GM12878 (cell line): ENCODE measurements around the gene PGAP6. TPM values are rescaled to one million over a fixed set of nuclear protein-coding genes. Genes with fewer than 3 reads are reported as not detected.
A peak's percentile ranks its signal among the peaks of the same experiment; 100 is the strongest.

ENCODE experiments used
- ATAC-seq: fragments of 200-7000 bp; cut with Tn5 transposase; 3 replicates; pipeline ENCODE4 v1.9.1; 2020; ENCODE audit warnings: mild to moderate bottlenecking, moderate library complexity
- BruUV-seq: library from RNA; stranded (reverse); fragments of 400-500 nt; replicated peaks from 2 replicates; lab custom pipeline; 2021; lab: Mats Ljungman, UMichigan
- CTCF ChIA-PET: fragments of 300-600 bp; sonication (Branson Sonifier 250); formaldehyde crosslinking; extraction: SDS; loops from one replicate; lab custom pipeline; 2021; ENCODE audit warnings: inconsistent platforms; lab: Yijun Ruan, JAX
- POLR2A ChIA-PET: fragments of 350-600 bp; formaldehyde crosslinking; extraction: SDS; loops from one replicate; lab custom pipeline; 2021; ENCODE audit warnings: inconsistent platforms; lab: Charles Lee
- RAD21 ChIA-PET: fragments of 300-600 bp; sonication (Branson Sonifier 250); formaldehyde crosslinking; loops from one replicate; lab custom pipeline; 2023; ENCODE audit warnings: antibody characterized with exemption; ENCODE audit not compliant: unreplicated experiment; lab: Charles Lee
- SMC1A ChIA-PET: fragments of 300-600 bp; sonication (Branson Sonifier 250); formaldehyde crosslinking; loops from one replicate; lab custom pipeline; 2023; ENCODE audit not compliant: unreplicated experiment, uncharacterized antibody; lab: Charles Lee
- DNase-seq: peaks from one replicate; pipeline ENCODE4 v3.0.0-alpha.2; 2011; ENCODE audit warnings: low read depth, low spot score
- FAIRE-seq: peaks from 3 replicates; lab custom pipeline; 2011; peaks lifted over from hg19 to GRCh38; lab: Jason Lieb, UNC
- H2AFZ ChIP-seq: 2 replicates; pipeline ENCODE4 v1.6.0; 2011; ENCODE audit warnings: low read depth, low read length, control low read depth; ENCODE audit not compliant: control insufficient read depth
- H3K27ac ChIP-seq: 2 replicates; pipeline ENCODE4 v1.5.1; 2011; ENCODE audit warnings: control low read depth; ENCODE audit not compliant: control insufficient read depth, insufficient read depth
- H3K27me3 ChIP-seq, 2 experiments: replicated peaks in 1 of 2; 2 replicates each; pipeline versions ENCODE4 v1.6.0 to v1.6.1; 2011; ENCODE audit warnings: low read length in 1 of 2; ENCODE audit not compliant: control insufficient read depth in 2 of 2, insufficient read depth in 2 of 2
- H3K36me3 ChIP-seq, 2 experiments: 2 replicates each; pipeline ENCODE4 v1.5.1; 2011; ENCODE audit warnings: low read length in 1 of 2; ENCODE audit not compliant: control insufficient read depth in 2 of 2, insufficient read depth in 2 of 2
- H3K4me1 ChIP-seq: 2 replicates; pipeline ENCODE4 v1.6.1; 2011; ENCODE audit warnings: mild to moderate bottlenecking, low read length, moderate library complexity, mixed read lengths; ENCODE audit not compliant: control insufficient read depth, insufficient read depth
- H3K4me2 ChIP-seq: 2 replicates; pipeline ENCODE4 v1.6.0; 2011; ENCODE audit warnings: control low read depth; ENCODE audit not compliant: control insufficient read depth, insufficient read depth
- H3K4me3 ChIP-seq: fragments of 200-600 bp; sonication (generic); 2 replicates; pipeline ENCODE4 v1.5.1; 2016
- H3K79me2 ChIP-seq: 2 replicates; pipeline ENCODE4 v1.6.0; 2011; ENCODE audit warnings: low read length; ENCODE audit not compliant: control insufficient read depth, insufficient read depth
- H3K9ac ChIP-seq: 2 replicates; pipeline ENCODE4 v1.8.0; 2011; ENCODE audit warnings: low read length, control low read depth, mixed read lengths; ENCODE audit not compliant: control insufficient read depth, insufficient read depth
- H3K9me3 ChIP-seq: replicated peaks from 3 replicates; pipeline ENCODE4 v1.5.1; 2011; ENCODE audit warnings: mild to moderate bottlenecking, low read length; ENCODE audit not compliant: control insufficient read depth, insufficient read depth
- H4K20me1 ChIP-seq: 2 replicates; pipeline ENCODE4 v1.6.0; 2011; ENCODE audit not compliant: control insufficient read depth, insufficient read depth
- BACH1 ChIP-seq: fragments of 450-650 bp; IDR thresholded peaks from 2 replicates; pipeline ENCODE4 v1.6.1; 2017; ENCODE audit warnings: mild to moderate bottlenecking, borderline replicate concordance
- BHLHE40 ChIP-seq, 2 experiments: fragments of 450-650 bp in 1 of 2; IDR thresholded peaks; 2 replicates each; pipeline ENCODE4 v1.6.1; 2011 to 2017; ENCODE audit warnings: low read depth in 2 of 2, borderline replicate concordance in 1 of 2, improper control_type of control experiment in 1 of 2, low read length in 1 of 2, mild to moderate bottlenecking in 1 of 2
- EGR1 ChIP-seq, 2 experiments: IDR thresholded peaks; 1 replicate in 1 of 2; 2 replicates in 1 of 2; pipeline ENCODE4 v1.6.1; 2011 to 2012; ENCODE audit warnings: low read depth in 2 of 2, low read length in 2 of 2, borderline replicate concordance in 1 of 2, mild to moderate bottlenecking in 1 of 2, moderate library complexity in 1 of 2
- GATAD2B ChIP-seq: fragments of 450-650 bp; conservative IDR thresholded peaks from 2 replicates; pipeline ENCODE4 v1.6.1; 2017; ENCODE audit warnings: low read depth, mild to moderate bottlenecking, moderate library complexity
- HSF1 ChIP-seq: fragments of 150-350 bp; IDR thresholded peaks from 2 replicates; pipeline ENCODE4 v1.6.1; 2014; ENCODE audit warnings: mild to moderate bottlenecking, low read depth, low read length
- IKZF1 ChIP-seq: fragments of 450-650 bp; conservative IDR thresholded peaks from 2 replicates; pipeline ENCODE4 v1.6.1; 2017; ENCODE audit warnings: antibody characterized with exemption, mild to moderate bottlenecking
- IRF4 ChIP-seq: IDR thresholded peaks from 2 replicates; pipeline ENCODE4 v1.6.1; 2011; ENCODE audit warnings: low read depth, low read length
- LARP7 ChIP-seq: fragments of 450-650 bp; IDR thresholded peaks from 2 replicates; pipeline ENCODE4 v1.6.1; 2017; ENCODE audit warnings: mild to moderate bottlenecking
- MYC ChIP-seq: IDR thresholded peaks from 2 replicates; pipeline ENCODE4 v1.6.1; 2011; ENCODE audit warnings: mild to moderate bottlenecking, low read length, moderate library complexity, inconsistent platforms; ENCODE audit not compliant: insufficient read depth, insufficient replicate concordance, insufficient read length, severe bottlenecking
- NKRF ChIP-seq: fragments of 450-650 bp; conservative IDR thresholded peaks from 2 replicates; pipeline ENCODE4 v1.6.1; 2017; ENCODE audit warnings: mild to moderate bottlenecking, moderate library complexity
- RB1 ChIP-seq: fragments of 450-650 bp; formaldehyde crosslinking; IDR thresholded peaks from 2 replicates; pipeline ENCODE4 v1.6.1; 2017; ENCODE audit warnings: mild to moderate bottlenecking, borderline replicate concordance
- RCOR1 ChIP-seq: conservative IDR thresholded peaks from 2 replicates; pipeline ENCODE4 v1.6.1; 2012; ENCODE audit warnings: low read depth, low read length, improper control_type of control experiment
- SMAD5 ChIP-seq: IDR thresholded peaks from 2 replicates; pipeline ENCODE4 v1.6.1; 2016; ENCODE audit warnings: antibody characterized with exemption, low read depth
- WGBS: methylation state at CpG from one replicate; pipeline ENCODE4 v1.1.6; 2016; ENCODE audit warnings: low lambda C conversion rate; ENCODE audit not compliant: insufficient replicate concordance, insufficient coverage; ENCODE audit errors: missing lambda C conversion rate; 5-methylcytosine and 5-hydroxymethylcytosine counted together
- in situ Hi-C: fragments of 300-500 bp; cut with MboI; formaldehyde crosslinking; loops from 9 replicates; pipeline ENCODE4 v1.14.3; 2018; ENCODE audit warnings: mixed read lengths
- intact Hi-C: fragments of 100-400 bp; cut with micrococcal nuclease; formaldehyde crosslinking; loops from one replicate; pipeline ENCODE4 v1.14.2; 2022; ENCODE audit not compliant: unreplicated experiment
- polyA plus RNA-seq, 11 experiments: library from polyadenylated mRNA; depleted of rRNA in 4 of 11; unstranded in 6 of 11; stranded (reverse) in 5 of 11; fragments of >200 nt; fragmentation: Nextera tagmentation in 4 of 11; fragmentation: Illumina TruSeq in 1 of 11; extraction: Ambion mirVana in 4 of 11; extraction: Trizol in 1 of 11; gene quantifications; 1 replicate in 1 of 11; 2 replicates in 10 of 11; pipeline versions ENCODE4 v1.2.1 to v1.2.3, GENCODE V29; 2011 to 2016; ENCODE audit warnings: inconsistent platforms in 2 of 11, missing spikeins in 2 of 11, low read depth in 1 of 11
- total RNA-seq, 4 experiments: library from RNA; depleted of rRNA in 3 of 4; stranded (reverse); fragments of >200 nt in 3 of 4; fragmentation: Illumina TruSeq in 1 of 4; extraction: Trizol in 1 of 4; gene quantifications; 2 replicates each; pipeline versions ENCODE4 v1.2.1 to v1.2.3, GENCODE V29; 2013 to 2021

Gene PGAP6
- total and polyA plus RNA-seq, 10 of the 15 experiments (the other 5 are each of a cell fraction or from before 2014, with no cell fraction given), result 0.76 to 48.8 (median 18.4) TPM

- no peak for TF ChIP-seq SMAD5
- TF ChIP-seq HSF1, result no peak
- no peak for TF ChIP-seq MYC
- peak in 1 of 2 experiments; percentile 91; a peak in 2 of 3 replicates for TF ChIP-seq EGR1 (IDR thresholded peaks at IDR 0.05; ENCODE audit: borderline replicate concordance in 1 of 2, low read depth in 2 of 2, low read length in 2 of 2)
- peak in 1 of 2 experiments; percentile 61; a peak in 2 of 4 replicates for TF ChIP-seq BHLHE40 (IDR thresholded peaks at IDR 0.05; ENCODE audit: borderline replicate concordance in 1 of 2, low read depth in 2 of 2, low read length in 1 of 2)
- TF ChIP-seq BACH1, result 0 out of 2 replicates have a peak, but pooled peaks have one; percentile 34
Observed at GRCh38 chr16:352547-353403, 29.0 kb downstream of the PGAP6 start, which contains the start of gene AXIN1 (continued).

- FAIRE-seq, result no peak
- Histone ChIP-seq H3K9me3 (no peaks in the 10 kb centered on the region), H3K27me3 (no peaks in the 10 kb centered on the region)
- RAD21 ChIA-PET, result interaction anchor here (0.6 to 4.0 kb wide), 12 partner anchors 11 to 211 kb away, joined by 3 to 28 read pairs (median 4); partner anchors contain the start of genes FAM234A and LUC7L
- POLR2A ChIA-PET, result interaction anchor here (0.5 to 4.8 kb wide), 8 partner anchors 19 to 295 kb away, joined by 3 to 33 read pairs (median 6); partner anchors contain the start of genes FAM234A, MRPL28 and PGAP6
- intact Hi-C loops (no loop called here), in situ Hi-C loops (no loop called here)
- no peak for ATAC-seq
- TF ChIP-seq LARP7, result 0 out of 2 replicates have a peak, but pooled peaks have one; percentile 14
- peak in 1 of 2 experiments; percentile 51; a peak in 1 of 4 replicates for TF ChIP-seq BHLHE40 (IDR thresholded peaks at IDR 0.05; ENCODE audit: borderline replicate concordance in 1 of 2, low read depth in 2 of 2, low read length in 1 of 2)
- peak; percentile 73; the same call in 1 of the 2 replicates for TF ChIP-seq GATAD2B
- no peak for TF ChIP-seq IRF4
- peak; percentile 52 for TF ChIP-seq NKRF
- TF ChIP-seq RCOR1, result no peak
- 0 out of 2 replicates have a peak, but pooled peaks have one; percentile 25 for TF ChIP-seq IKZF1
- TF ChIP-seq RB1, result 0 out of 2 replicates have a peak, but pooled peaks have one; percentile 20
- TF ChIP-seq, all 136 proteins: peak for 6
- DNase-seq, result no peak
- Histone ChIP-seq H4K20me1 (no peaks in the 10 kb centered on the region), H3K27ac (peak overlapping the region; percentile 48), H3K36me3 (no peaks in the 10 kb centered on the region), H3K4me1 (peaks cover 21% of the 10 kb centered on the region), H3K4me3 (peak overlapping the region; percentile 96), H3K9ac (peak overlapping the region; percentile 73), H3K4me2 (peak overlapping the region; percentile 82), H3K79me2 (peaks cover 31% of the 10 kb centered on the region), H2AFZ (peak overlapping the region; percentile 34; the same call in 1 of the 2 replicates)
- ChIA-PET SMC1A (interaction anchor here (1.8 kb wide), 1 partner anchor 117 kb away, joined by 5 read pairs; the partner anchor contains the start of gene FAM234A), CTCF (interaction anchor here (1.0 to 3.3 kb wide), 2 partner anchors 10 to 245 kb away, joined by 3 to 12 read pairs; no protein-coding TSS in a partner anchor)
- 2% methylated on average over 33 of the region's 95 CpGs for WGBS
- BruUV-seq, result no TSS peak
Observed at GRCh38 chr16:351804-352520, 29.8 kb downstream of the PGAP6 start.
